Measurements from ENCODE around the gene NR2E1. TPM values are rescaled to one million over a fixed set of nuclear protein-coding genes. Genes with fewer than 3 reads are reported as not detected.

NR2E1 gene
- total RNA-seq, 3 donors from 2014 or later (not counting 1 experiment from before 2014, with no cell fraction given) = not detected

DNA sequence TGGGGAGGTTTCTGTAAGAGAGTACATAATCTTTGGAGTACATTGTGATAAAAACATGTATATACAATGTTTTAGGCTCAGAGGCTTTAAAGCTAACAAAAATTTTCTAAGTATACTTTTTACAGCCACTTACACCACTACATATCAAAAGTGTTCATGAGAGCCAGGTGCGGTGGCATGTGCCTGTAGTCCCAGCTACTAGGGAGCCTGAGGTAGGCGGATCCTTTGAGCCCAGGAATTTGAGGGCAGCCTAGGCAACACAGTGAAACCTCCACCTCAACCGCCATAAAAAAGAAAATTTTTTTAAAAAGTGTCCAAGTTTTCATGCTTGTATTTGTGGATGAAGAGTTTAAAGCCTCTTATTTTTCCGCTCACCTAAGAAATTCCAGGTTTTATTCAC, 72.5 kb downstream of the NR2E1 start:
- no peaks in the 10 kb centered on the region for H3K36me3 Mint-ChIP-seq
- Histone ChIP-seq H3K9me3 (ENCODE audit: control insufficient read depth, insufficient read depth, low read length) (no peaks in the 10 kb centered on the region), H3K27ac (ENCODE audit: low read length) (no peak overlapping the region), H3K4me3 (ENCODE audit: low read length) (no peak overlapping the region), H3K27me3 (ENCODE audit: control insufficient read depth, insufficient read depth, low read length) (no peaks in the 10 kb centered on the region), H3K36me3 (ENCODE audit: control insufficient read depth, insufficient read depth, low read length) (peaks cover 2% of the 10 kb centered on the region), H3K4me1 (ENCODE audit: control insufficient read depth, insufficient read depth, low read length) (no peaks in the 10 kb centered on the region)
- no peaks in the 10 kb centered on the region for H3K27me3 Mint-ChIP-seq (ENCODE audit: low read depth in 2 of 2)
- H3K4me1 Mint-ChIP-seq = peaks cover 40 to 51% of the 10 kb centered on the region in 2 donors
- ATAC-seq (no peak), DNase-seq (no peak)
- WGBS (ENCODE audit: insufficient coverage) = 100% methylated on average over 2 of the region's 4 CpGs
- H3K9me3 Mint-ChIP-seq = peaks cover 0 to 2% of the 10 kb centered on the region in 2 donors
- H3K4me3 Mint-ChIP-seq = no peak overlapping the region
- H3K27ac Mint-ChIP-seq = no peak overlapping the region
- intact Hi-C loops (cut with micrococcal nuclease) = no loop called here
- TF ChIP-seq, protein P1, sequence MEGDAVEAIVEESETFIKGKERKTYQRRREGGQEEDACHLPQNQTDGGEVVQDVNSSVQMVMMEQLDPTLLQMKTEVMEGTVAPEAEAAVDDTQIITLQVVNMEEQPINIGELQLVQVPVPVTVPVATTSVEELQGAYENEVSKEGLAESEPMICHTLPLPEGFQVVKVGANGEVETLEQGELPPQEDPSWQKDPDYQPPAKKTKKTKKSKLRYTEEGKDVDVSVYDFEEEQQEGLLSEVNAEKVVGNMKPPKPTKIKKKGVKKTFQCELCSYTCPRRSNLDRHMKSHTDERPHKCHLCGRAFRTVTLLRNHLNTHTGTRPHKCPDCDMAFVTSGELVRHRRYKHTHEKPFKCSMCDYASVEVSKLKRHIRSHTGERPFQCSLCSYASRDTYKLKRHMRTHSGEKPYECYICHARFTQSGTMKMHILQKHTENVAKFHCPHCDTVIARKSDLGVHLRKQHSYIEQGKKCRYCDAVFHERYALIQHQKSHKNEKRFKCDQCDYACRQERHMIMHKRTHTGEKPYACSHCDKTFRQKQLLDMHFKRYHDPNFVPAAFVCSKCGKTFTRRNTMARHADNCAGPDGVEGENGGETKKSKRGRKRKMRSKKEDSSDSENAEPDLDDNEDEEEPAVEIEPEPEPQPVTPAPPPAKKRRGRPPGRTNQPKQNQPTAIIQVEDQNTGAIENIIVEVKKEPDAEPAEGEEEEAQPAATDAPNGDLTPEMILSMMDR (IDR thresholded peaks at IDR 0.05) = no peak

Other genes with a start within 250 kb of the NR2E1 start
- gene SEC63, start 207.8 kb upstream of the NR2E1 start, total RNA-seq = 100 to 1,000 TPM in 1 of 3 donors, 10 to 100 TPM in 2; 84.4 to 104 (median 90.4) TPM
- gene OSTM1, start 91.3 kb upstream of the NR2E1 start, total RNA-seq = 10 to 100 TPM; 39.2 to 56.9 (median 49.1) TPM
- 10 to 100 TPM; 59.7 to 71.6 (median 70.6) TPM for gene SNX3, start 95.0 kb downstream of the NR2E1 start, total RNA-seq
- gene AFG1L, start 129.0 kb downstream of the NR2E1 start, total RNA-seq = 1 to 10 TPM; 4.8 to 9.2 (median 5.2) TPM

All from natural killer cell (primary cell).